GM10847 (cell line): Measurements from ENCODE around the gene TRIM72.

Experiments used
- POLR2A ChIP-seq: IDR thresholded peaks from 2 replicates; pipeline ENCODE4 v1.6.1; 2011; ENCODE audit not compliant: insufficient read length; ENCODE audit errors: extremely low read depth

Gene TRIM72

GRCh38 chr16:31201582-31202413, 12.1 kb upstream of the TRIM72 start:
- no peak for TF ChIP-seq POLR2A

- TF ChIP-seq POLR2A, result peak; percentile 27
These were observed 11.2 kb upstream of the TRIM72 start, which contains the start of gene PYCARD for GRCh38 chr16:31202414-31203375. TSS of gene PYCARD (minus strand) at chr16:31202760. CDS start at chr16:31202690, 70 bp downstream.

- no peak for TF ChIP-seq POLR2A
These were observed 8.8 kb upstream of the TRIM72 start for GRCh38 chr16:31204871-31205666.

- TF ChIP-seq POLR2A, result no peak
These were observed 7.1 kb upstream of the TRIM72 start for GRCh38 chr16:31206776-31207175.

- TF ChIP-seq POLR2A, result no peak
These were observed 577 bp upstream of the TRIM72 start for GRCh38 chr16:31213342-31213741.

GRCh38 chr16:31214708-31215286, 878 bp downstream of the TRIM72 start:
- no peak for TF ChIP-seq POLR2A

- no peak for TF ChIP-seq POLR2A
These were observed 1.6 kb downstream of the TRIM72 start for GRCh38 chr16:31215287-31216162.

GRCh38 chr16:31216422-31217135, 2.7 kb downstream of the TRIM72 start, which contains the start of gene PYDC1:
TSS of gene PYDC1 (minus strand) at chr16:31217135. CDS start at chr16:31217028, 107 bp downstream.
- no peak for TF ChIP-seq POLR2A

GRCh38 chr16:31217136-31217530, 3.2 kb downstream of the TRIM72 start:
- no peak for TF ChIP-seq POLR2A

- no peak for TF ChIP-seq POLR2A
These were observed 5.3 kb downstream of the TRIM72 start for GRCh38 chr16:31219154-31219741.

- no peak for TF ChIP-seq POLR2A
These were observed 7.6 kb downstream of the TRIM72 start for GRCh38 chr16:31221357-31222160.

GRCh38 chr16:31223044-31223443, 9.1 kb downstream of the TRIM72 start:
- no peak for TF ChIP-seq POLR2A
